ENCODE data around the gene LRRC38.

GRCh38 chr1:13505020-13505419 is 8.8 kb downstream of the LRRC38 start:
- TF ChIP-seq BHLHE40 (IDR thresholded peaks at IDR 0.05; ENCODE audit: borderline replicate concordance) (no peak), CTBP1 (IDR thresholded peaks at IDR 0.05; ENCODE audit: borderline replicate concordance) (no peak)

Measured in HEK293T (cell line).